ENCODE data around the gene UBE2D2. TPM values are rescaled to one million over a fixed set of nuclear protein-coding genes. Genes with fewer than 3 reads are reported as not detected.

The UBE2D2 gene
- total and polyA plus RNA-seq, 2 of the 13 experiments (the other 11 are each of a cell fraction or from before 2014, with no cell fraction given): 79.1 to 109 TPM

- no peak for TF ChIP-seq ZBTB34 (CRISPR knock-in tag; IDR thresholded peaks at IDR 0.05)
- no peak for TF ChIP-seq FOSL1 (CRISPR knock-in tag; IDR thresholded peaks at IDR 0.05; ENCODE audit: borderline replicate concordance)
- TF ChIP-seq ZNF530 (CRISPR knock-in tag; IDR thresholded peaks at IDR 0.05; ENCODE audit: low read depth): no peak
- no peak for TF ChIP-seq ZNF160 (CRISPR knock-in tag; IDR thresholded peaks at IDR 0.05)
- TF ChIP-seq ZNF816 (CRISPR knock-in tag; IDR thresholded peaks at IDR 0.05; ENCODE audit: borderline replicate concordance): no peak
- no peak for TF ChIP-seq ZNF335 (CRISPR knock-in tag; IDR thresholded peaks at IDR 0.05)
- TF ChIP-seq KDM2A (CRISPR knock-in tag; IDR thresholded peaks at IDR 0.05; ENCODE audit: borderline replicate concordance, low read depth): peak; percentile 48; the same call in 1 of the 2 replicates
- TF ChIP-seq EED (CRISPR knock-in tag; IDR thresholded peaks at IDR 0.05): no peak
- TF ChIP-seq ZBTB42 (CRISPR knock-in tag; IDR thresholded peaks at IDR 0.05): no peak
- TF ChIP-seq SETDB1 (CRISPR knock-in tag; IDR thresholded peaks at IDR 0.05; ENCODE audit: borderline replicate concordance): no peak
- TF ChIP-seq NFKBIZ (CRISPR knock-in tag; IDR thresholded peaks at IDR 0.05): no peak
- TF ChIP-seq RFXAP (CRISPR knock-in tag; IDR thresholded peaks at IDR 0.05; ENCODE audit: borderline replicate concordance): no peak
- no peak for TF ChIP-seq ARID4A (CRISPR knock-in tag; IDR thresholded peaks at IDR 0.05; ENCODE audit: borderline replicate concordance)
- TF ChIP-seq RFX3 (CRISPR knock-in tag; IDR thresholded peaks at IDR 0.05): no peak
- no peak for TF ChIP-seq ZBTB37 (CRISPR knock-in tag; IDR thresholded peaks at IDR 0.05)
- no peak for TF ChIP-seq SIN3A (IDR thresholded peaks at IDR 0.05; ENCODE audit: borderline replicate concordance, low read depth, low read length)
- no peak for TF ChIP-seq ARNT2 (CRISPR knock-in tag; IDR thresholded peaks at IDR 0.05; ENCODE audit: low read depth)
- no peak for TF ChIP-seq MIER3 (CRISPR knock-in tag; IDR thresholded peaks at IDR 0.05; ENCODE audit: borderline replicate concordance)
- peak; percentile 93 for TF ChIP-seq SAP130 (CRISPR knock-in tag; IDR thresholded peaks at IDR 0.05; ENCODE audit: low read depth)
- no peak for TF ChIP-seq NFIC (IDR thresholded peaks at IDR 0.05; ENCODE audit: low read length)
Measured at GRCh38 chr5:139651043-139651834, 90.1 kb downstream of the UBE2D2 start (continued).
